ENCODE measurements around the gene ATAD3A.
A peak's percentile ranks its signal among the peaks of the same experiment; 100 is the strongest.
"Not testable (repeated sequence)": the region's sequence is repeated elsewhere in the genome, so short reads cannot be mapped to it uniquely, and the experiment has no call there.

ATAD3A gene

DNA sequence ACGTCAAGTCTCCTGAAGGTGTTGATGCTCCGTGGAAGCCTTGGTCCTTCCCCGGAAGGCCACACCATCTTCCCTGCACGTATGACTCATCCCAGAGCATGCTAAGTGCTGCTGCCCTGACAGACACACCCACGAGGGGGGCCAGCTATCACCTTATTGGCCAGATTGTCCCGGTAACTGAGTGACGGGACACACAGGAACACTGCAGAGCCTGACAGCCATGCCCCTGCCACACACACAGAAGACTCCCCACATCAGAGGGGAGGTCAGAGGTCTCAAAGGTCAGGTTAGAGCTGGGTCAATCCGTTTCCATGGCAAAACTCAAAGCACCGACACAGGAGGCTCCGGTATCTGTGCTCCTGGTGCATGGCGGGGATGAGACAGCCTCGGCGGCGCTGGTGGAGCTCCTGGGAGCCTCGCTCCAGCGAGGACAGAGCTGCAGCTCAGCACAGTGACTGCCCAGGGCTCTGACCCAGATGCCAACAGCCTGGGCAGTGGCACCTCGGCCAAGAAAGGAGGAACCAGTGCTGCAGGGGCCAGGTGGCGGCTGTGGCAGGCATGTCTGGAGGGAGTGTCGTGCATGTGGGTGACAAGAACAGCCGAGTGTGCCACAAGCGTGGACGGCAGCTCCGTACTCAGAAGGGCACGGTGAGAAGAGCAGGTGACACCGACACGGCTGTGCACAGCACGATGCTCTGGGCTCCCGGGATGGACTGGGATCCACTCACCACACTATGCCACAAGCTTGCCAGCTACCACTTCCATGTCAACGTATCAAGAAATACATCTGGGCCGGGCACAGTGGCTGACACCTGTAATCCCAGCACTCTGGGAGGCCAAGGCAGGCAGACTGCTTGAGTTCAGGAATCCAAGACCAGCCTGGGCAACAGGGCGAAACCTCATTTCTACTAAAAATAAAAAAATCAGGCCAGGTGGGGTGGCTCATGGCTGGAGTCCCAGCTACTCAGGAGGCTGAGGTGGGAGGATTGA lies 43.3 kb downstream of the ATAD3A start:
- Histone ChIP-seq H3K18ac (ENCODE audit: low read length) (no peak overlapping the region), H3K4me3 (ENCODE audit: low read length) (no peak overlapping the region), H3K27ac (ENCODE audit: low read depth, low read length) (no peak overlapping the region), H3K79me2 (ENCODE audit: control insufficient read depth, insufficient read depth, low read length) (peaks cover 4% of the 10 kb centered on the region), H3K4ac (ENCODE audit: low read depth, low read length) (no peak overlapping the region), H3K56ac (ENCODE audit: low read length) (no peak overlapping the region), H3K36me3 (ENCODE audit: control insufficient read depth, insufficient read depth, low read length) (no peaks in the 10 kb centered on the region), H2BK15ac (replicated peaks; ENCODE audit: low read depth) (no peak overlapping the region), H3K4me1 (ENCODE audit: control insufficient read depth, low read depth, low read length) (no peaks in the 10 kb centered on the region), H2BK120ac (ENCODE audit: low read depth, low read length) (no peak overlapping the region), H3K79me1 (ENCODE audit: low read length) (peaks cover 13% of the 10 kb centered on the region), H2AK5ac (ENCODE audit: low read length) (no peak overlapping the region), H4K8ac (ENCODE audit: low read depth, low read length) (no peak overlapping the region), H3K4me2 (ENCODE audit: low read length) (no peak overlapping the region), H3K9ac (ENCODE audit: low read length) (no peak overlapping the region), H3K27me3 (ENCODE audit: insufficient read depth, low read length, poor library complexity) (no peaks in the 10 kb centered on the region), H3K23ac (ENCODE audit: low read length) (no peak overlapping the region), H2BK5ac (ENCODE audit: low read length) (no peak overlapping the region), H4K5ac (ENCODE audit: low read length) (no peak overlapping the region)
- peak; percentile 54 for DNase-seq
- no CpG with 5 or more reads among the region's 31 CpGs for WGBS (ENCODE audit: extremely low coverage, insufficient coverage, low lambda C conversion rate)

- no peak overlapping the region for H3K18ac ChIP-seq (ENCODE audit: low read length)
- no peak overlapping the region for H3K4ac ChIP-seq (ENCODE audit: low read depth, low read length)
- no peak overlapping the region for H3K56ac ChIP-seq (ENCODE audit: low read length)
- H3K9ac ChIP-seq (ENCODE audit: low read length), result no peak overlapping the region
- H3K4me3 ChIP-seq (ENCODE audit: low read length), result no peak overlapping the region
- no peak overlapping the region for H2BK15ac ChIP-seq (replicated peaks; ENCODE audit: low read depth)
- no peak overlapping the region for H2BK5ac ChIP-seq (ENCODE audit: low read length)
- H3K23ac ChIP-seq (ENCODE audit: low read length), result no peak overlapping the region
- no peak overlapping the region for H3K4me2 ChIP-seq (ENCODE audit: low read length)
- no peak for DNase-seq
- H3K79me2 ChIP-seq (ENCODE audit: control insufficient read depth, insufficient read depth, low read length), result no peaks in the 10 kb centered on the region
- H2BK120ac ChIP-seq (ENCODE audit: low read depth, low read length), result no peak overlapping the region
- no CpG with 5 or more reads among the region's 6 CpGs for WGBS (ENCODE audit: extremely low coverage, insufficient coverage, low lambda C conversion rate)
- no peaks in the 10 kb centered on the region for H3K4me1 ChIP-seq (ENCODE audit: control insufficient read depth, low read depth, low read length)
- H3K27me3 ChIP-seq (ENCODE audit: insufficient read depth, low read length, poor library complexity), result no peaks in the 10 kb centered on the region
- H4K8ac ChIP-seq (ENCODE audit: low read depth, low read length), result no peak overlapping the region
- no peak overlapping the region for H4K5ac ChIP-seq (ENCODE audit: low read length)
- H3K27ac ChIP-seq (ENCODE audit: low read depth, low read length), result no peak overlapping the region
- no peaks in the 10 kb centered on the region for H3K36me3 ChIP-seq (ENCODE audit: control insufficient read depth, insufficient read depth, low read length)
- H2AK5ac ChIP-seq (ENCODE audit: low read length), result no peak overlapping the region
- H3K79me1 ChIP-seq (ENCODE audit: low read length), result peaks cover 9% of the 10 kb centered on the region
Measured at GRCh38 chr1:1556505-1556904, 44.5 kb downstream of the ATAD3A start.

DNA sequence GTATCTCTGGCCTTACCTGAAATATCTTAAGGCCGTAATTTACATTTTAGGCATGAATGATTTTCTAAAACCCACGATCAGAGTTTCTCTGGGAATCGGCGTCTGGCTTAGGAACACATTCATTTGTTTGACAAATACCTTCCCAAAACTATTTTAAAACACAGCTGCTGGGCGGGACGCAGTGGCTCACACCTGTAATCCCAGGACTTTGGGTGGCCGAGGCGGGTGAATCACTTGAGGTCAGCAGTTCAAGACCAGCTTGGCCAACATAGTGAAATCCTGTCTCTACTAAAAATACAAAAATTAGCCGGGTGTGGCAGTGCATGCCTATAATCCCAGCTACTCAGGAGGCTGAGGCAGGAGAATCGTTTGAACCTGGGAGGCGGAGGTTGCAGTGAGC lies 45.0 kb downstream of the ATAD3A start:
- not testable (repeated sequence) for H2AK5ac ChIP-seq (ENCODE audit: low read length); H3K79me2 ChIP-seq (ENCODE audit: control insufficient read depth, insufficient read depth, low read length); H3K56ac ChIP-seq (ENCODE audit: low read length); H4K5ac ChIP-seq (ENCODE audit: low read length); H3K79me1 ChIP-seq (ENCODE audit: low read length); H3K27me3 ChIP-seq (ENCODE audit: insufficient read depth, low read length, poor library complexity); H3K9ac ChIP-seq (ENCODE audit: low read length); H3K18ac ChIP-seq (ENCODE audit: low read length); H3K4me3 ChIP-seq (ENCODE audit: low read length); H2BK15ac ChIP-seq (replicated peaks; ENCODE audit: low read depth); H2BK5ac ChIP-seq (ENCODE audit: low read length); H3K36me3 ChIP-seq (ENCODE audit: control insufficient read depth, insufficient read depth, low read length); H3K27ac ChIP-seq (ENCODE audit: low read depth, low read length); H2BK120ac ChIP-seq (ENCODE audit: low read depth, low read length); DNase-seq; H3K4ac ChIP-seq (ENCODE audit: low read depth, low read length); H3K4me2 ChIP-seq (ENCODE audit: low read length); H3K23ac ChIP-seq (ENCODE audit: low read length); H3K4me1 ChIP-seq (ENCODE audit: control insufficient read depth, low read depth, low read length); H4K8ac ChIP-seq (ENCODE audit: low read depth, low read length)
- WGBS (ENCODE audit: extremely low coverage, insufficient coverage, low lambda C conversion rate), result no CpG with 5 or more reads among the region's 11 CpGs

- not testable (repeated sequence) for H4K8ac ChIP-seq (ENCODE audit: low read depth, low read length); H3K27me3 ChIP-seq (ENCODE audit: insufficient read depth, low read length, poor library complexity); H3K4ac ChIP-seq (ENCODE audit: low read depth, low read length); DNase-seq; H3K79me2 ChIP-seq (ENCODE audit: control insufficient read depth, insufficient read depth, low read length); H3K56ac ChIP-seq (ENCODE audit: low read length); H3K9ac ChIP-seq (ENCODE audit: low read length); H3K18ac ChIP-seq (ENCODE audit: low read length); H4K5ac ChIP-seq (ENCODE audit: low read length); H3K4me3 ChIP-seq (ENCODE audit: low read length); H2BK120ac ChIP-seq (ENCODE audit: low read depth, low read length); H3K36me3 ChIP-seq (ENCODE audit: control insufficient read depth, insufficient read depth, low read length); H3K79me1 ChIP-seq (ENCODE audit: low read length); H3K27ac ChIP-seq (ENCODE audit: low read depth, low read length); H3K4me2 ChIP-seq (ENCODE audit: low read length); H2BK5ac ChIP-seq (ENCODE audit: low read length); H2BK15ac ChIP-seq (replicated peaks; ENCODE audit: low read depth); H2AK5ac ChIP-seq (ENCODE audit: low read length); H3K23ac ChIP-seq (ENCODE audit: low read length); H3K4me1 ChIP-seq (ENCODE audit: control insufficient read depth, low read depth, low read length)
- no CpG with 5 or more reads among the region's 7 CpGs for WGBS (ENCODE audit: extremely low coverage, insufficient coverage, low lambda C conversion rate)
Measured at GRCh38 chr1:1557688-1558087, 45.7 kb downstream of the ATAD3A start.

DNA sequence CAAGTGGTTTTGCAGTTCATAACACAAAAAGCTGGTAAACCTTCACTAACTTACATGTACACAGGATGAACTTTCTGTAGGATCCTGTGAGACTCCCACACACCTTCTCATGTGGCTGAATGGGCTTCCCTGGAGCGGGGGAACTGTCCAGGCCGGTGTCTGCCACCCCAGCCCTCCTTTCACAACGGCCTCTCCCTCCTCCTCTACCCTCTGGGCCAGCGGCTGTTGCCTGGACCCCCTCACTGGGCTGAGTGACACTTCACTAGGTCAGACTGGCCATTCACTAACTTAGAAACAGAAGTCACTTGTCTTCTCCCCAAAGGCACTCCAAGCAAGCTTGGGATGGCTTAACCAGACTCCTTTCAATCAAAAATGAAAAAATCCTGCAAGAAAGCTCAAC lies 46.6 kb downstream of the ATAD3A start:
- Histone ChIP-seq H4K8ac (ENCODE audit: low read depth, low read length) (no peak overlapping the region), H3K23ac (ENCODE audit: low read length) (no peak overlapping the region), H2BK120ac (ENCODE audit: low read depth, low read length) (no peak overlapping the region), H3K27me3 (ENCODE audit: insufficient read depth, low read length, poor library complexity) (no peaks in the 10 kb centered on the region), H2BK5ac (ENCODE audit: low read length) (no peak overlapping the region), H3K9ac (ENCODE audit: low read length) (no peak overlapping the region), H3K27ac (ENCODE audit: low read depth, low read length) (no peak overlapping the region), H3K4me1 (ENCODE audit: control insufficient read depth, low read depth, low read length) (no peaks in the 10 kb centered on the region), H3K4ac (ENCODE audit: low read depth, low read length) (no peak overlapping the region), H3K4me3 (ENCODE audit: low read length) (no peak overlapping the region), H3K18ac (ENCODE audit: low read length) (no peak overlapping the region), H2BK15ac (replicated peaks; ENCODE audit: low read depth) (no peak overlapping the region), H4K5ac (ENCODE audit: low read length) (no peak overlapping the region), H3K4me2 (ENCODE audit: low read length) (no peak overlapping the region), H3K56ac (ENCODE audit: low read length) (no peak overlapping the region), H2AK5ac (ENCODE audit: low read length) (no peak overlapping the region), H3K79me2 (ENCODE audit: control insufficient read depth, insufficient read depth, low read length) (peaks cover 2% of the 10 kb centered on the region), H3K36me3 (ENCODE audit: control insufficient read depth, insufficient read depth, low read length) (peaks cover 6% of the 10 kb centered on the region), H3K79me1 (ENCODE audit: low read length) (peaks cover 12% of the 10 kb centered on the region)
- no peak for DNase-seq
- WGBS (ENCODE audit: extremely low coverage, insufficient coverage, low lambda C conversion rate), result no CpG with 5 or more reads among the region's 4 CpGs

Data from mesendoderm (in vitro differentiated cells).